ENCODE data around the gene CCDC197. TPM values are rescaled to one million over a fixed set of nuclear protein-coding genes. Genes with fewer than 3 reads are reported as not detected.

The CCDC197 gene
- total RNA-seq, 1 donor: not detected

GRCh38 chr14:93977790-93978581 lies 19.1 kb upstream of the CCDC197 start:
- H3K4me3 ChIP-seq (ENCODE audit: low read depth, low read length): no peak overlapping the region
- no peak for TF ChIP-seq CTCF (IDR thresholded peaks at IDR 0.05; ENCODE audit: insufficient read depth, low read length)
- DNase-seq (ENCODE audit: low read depth): no peak

- no peak overlapping the region for H3K4me3 ChIP-seq (ENCODE audit: low read depth, low read length)
- DNase-seq (ENCODE audit: low read depth): no peak
- TF ChIP-seq CTCF (IDR thresholded peaks at IDR 0.05; ENCODE audit: insufficient read depth, low read length): no peak
These were observed 18.4 kb upstream of the CCDC197 start for GRCh38 chr14:93978735-93979134.

- no peak overlapping the region for H3K4me3 ChIP-seq (ENCODE audit: low read depth, low read length)
- no peak for DNase-seq (ENCODE audit: low read depth)
- TF ChIP-seq CTCF (IDR thresholded peaks at IDR 0.05; ENCODE audit: insufficient read depth, low read length): no peak
These were observed 16.5 kb upstream of the CCDC197 start for GRCh38 chr14:93980456-93981201.

- H3K4me3 ChIP-seq (ENCODE audit: low read depth, low read length): no peak overlapping the region
- TF ChIP-seq CTCF (IDR thresholded peaks at IDR 0.05; ENCODE audit: insufficient read depth, low read length): no peak
- no peak for DNase-seq (ENCODE audit: low read depth)
These were observed 15.5 kb upstream of the CCDC197 start for GRCh38 chr14:93981316-93982229.

GRCh38 chr14:93982230-93983007 lies 14.7 kb upstream of the CCDC197 start:
- no peak for DNase-seq (ENCODE audit: low read depth)
- no peak overlapping the region for H3K4me3 ChIP-seq (ENCODE audit: low read depth, low read length)
- no peak for TF ChIP-seq CTCF (IDR thresholded peaks at IDR 0.05; ENCODE audit: insufficient read depth, low read length)

- no peak overlapping the region for H3K4me3 ChIP-seq (ENCODE audit: low read depth, low read length)
- no peak for TF ChIP-seq CTCF (IDR thresholded peaks at IDR 0.05; ENCODE audit: insufficient read depth, low read length)
- DNase-seq (ENCODE audit: low read depth): peak; percentile 16
These were observed 13.0 kb upstream of the CCDC197 start for GRCh38 chr14:93984070-93984469.

Data from fibroblast of the aortic adventitia (primary cell).